22Rv1 (cell line): ENCODE measurements around the gene PFKFB2.

Source experiments
- ZFX ChIP-seq: fragments of 450-650 bp; IDR thresholded peaks from 2 replicates; pipeline ENCODE4 v1.6.1; 2017; ENCODE audit warnings: antibody characterized with exemption, borderline replicate concordance
- TF ChIP-seq, protein P1 (sequence below): fragments of 450-650 bp; IDR thresholded peaks from 2 replicates; pipeline ENCODE4 v1.5.1; 2017; ENCODE audit warnings: mild to moderate bottlenecking

DNA sequence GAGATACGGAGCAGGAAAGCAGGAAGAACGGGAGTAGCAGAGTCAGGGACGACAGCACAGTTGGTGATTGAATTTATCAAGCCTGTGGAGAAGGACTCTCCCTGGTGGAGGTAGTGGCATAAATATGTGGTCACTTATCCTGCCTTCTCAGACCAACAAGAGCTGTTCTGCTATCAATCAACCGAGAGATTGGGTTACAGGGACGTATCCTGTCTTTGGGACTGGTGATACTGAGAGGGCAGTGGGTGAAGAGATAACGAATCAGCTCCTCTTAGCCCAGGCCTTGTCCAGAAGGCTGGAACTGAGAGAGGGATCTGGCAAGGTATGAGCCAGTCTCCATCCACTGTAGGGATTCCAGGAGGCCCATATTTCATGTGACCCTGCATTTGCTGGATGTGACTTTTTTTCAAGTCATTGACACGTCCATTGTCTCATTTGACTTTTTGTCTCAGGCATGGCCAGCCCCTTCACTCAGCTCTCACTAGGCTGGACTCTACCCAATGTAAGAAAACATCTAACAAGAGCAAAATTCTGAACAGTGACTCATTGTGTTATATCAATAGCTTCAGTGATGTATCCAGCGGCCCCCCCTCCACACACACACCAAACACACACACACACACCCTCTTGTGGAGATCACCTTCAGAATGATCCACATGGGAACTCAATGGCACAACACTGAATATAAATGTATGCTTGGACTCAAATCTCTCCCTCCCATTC lies 31.8 kb upstream of the PFKFB2 start:
- TF ChIP-seq, protein P1, sequence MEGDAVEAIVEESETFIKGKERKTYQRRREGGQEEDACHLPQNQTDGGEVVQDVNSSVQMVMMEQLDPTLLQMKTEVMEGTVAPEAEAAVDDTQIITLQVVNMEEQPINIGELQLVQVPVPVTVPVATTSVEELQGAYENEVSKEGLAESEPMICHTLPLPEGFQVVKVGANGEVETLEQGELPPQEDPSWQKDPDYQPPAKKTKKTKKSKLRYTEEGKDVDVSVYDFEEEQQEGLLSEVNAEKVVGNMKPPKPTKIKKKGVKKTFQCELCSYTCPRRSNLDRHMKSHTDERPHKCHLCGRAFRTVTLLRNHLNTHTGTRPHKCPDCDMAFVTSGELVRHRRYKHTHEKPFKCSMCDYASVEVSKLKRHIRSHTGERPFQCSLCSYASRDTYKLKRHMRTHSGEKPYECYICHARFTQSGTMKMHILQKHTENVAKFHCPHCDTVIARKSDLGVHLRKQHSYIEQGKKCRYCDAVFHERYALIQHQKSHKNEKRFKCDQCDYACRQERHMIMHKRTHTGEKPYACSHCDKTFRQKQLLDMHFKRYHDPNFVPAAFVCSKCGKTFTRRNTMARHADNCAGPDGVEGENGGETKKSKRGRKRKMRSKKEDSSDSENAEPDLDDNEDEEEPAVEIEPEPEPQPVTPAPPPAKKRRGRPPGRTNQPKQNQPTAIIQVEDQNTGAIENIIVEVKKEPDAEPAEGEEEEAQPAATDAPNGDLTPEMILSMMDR: no peak; the same call in 1 of the 2 replicates
- no peak for TF ChIP-seq ZFX
